IMR-90 (cell line): ENCODE results near the gene CACNA2D1. TPM values are rescaled to one million over a fixed set of nuclear protein-coding genes. Genes with fewer than 3 reads are reported as not detected.
A peak's percentile ranks its signal among the peaks of the same experiment; 100 is the strongest.

ENCODE experiments used
- ATAC-seq: fragments of 200-7000 bp; cut with Tn5 transposase; 2 replicates; pipeline ENCODE4 v1.9.1; 2020; ENCODE audit warnings: low read depth, mild to moderate bottlenecking, moderate library complexity
- BruUV-seq: library from RNA; stranded (reverse); fragments of 400-500 nt; replicated peaks from 2 replicates; lab custom pipeline; 2021; lab: Mats Ljungman, UMichigan
- CTCF ChIA-PET: fragments of 300-600 bp; formaldehyde crosslinking; extraction: SDS; loops from one replicate; lab custom pipeline; 2021; ENCODE audit warnings: antibody characterized with exemption; lab: Yijun Ruan, JAX
- POLR2A ChIA-PET: fragments of 300-600 bp; sonication (Branson Sonifier 250); formaldehyde crosslinking; loops from one replicate; lab custom pipeline; 2022; ENCODE audit warnings: antibody characterized with exemption; ENCODE audit not compliant: unreplicated experiment; lab: Charles Lee
- DNase-seq: peaks from one replicate; pipeline ENCODE4 v3.0.0; 2013
- H2AFZ ChIP-seq: replicated peaks from 2 replicates; pipeline ENCODE3; 2013; ENCODE audit warnings: low read length, mild to moderate bottlenecking; ENCODE audit not compliant: poor library complexity
- H2AK5ac ChIP-seq: 2 replicates; pipeline ENCODE4 v1.6.1; 2013; ENCODE audit warnings: low read depth, low read length, inconsistent platforms
- H2AK9ac ChIP-seq: replicated peaks from 2 replicates; pipeline ENCODE3; 2013; ENCODE audit warnings: mild to moderate bottlenecking, low read depth, low read length, moderate library complexity; ENCODE audit not compliant: poor library complexity
- H2BK120ac ChIP-seq: 2 replicates; pipeline ENCODE4 v1.6.1; 2013; ENCODE audit warnings: low read depth, low read length, inconsistent platforms
- H2BK15ac ChIP-seq: 3 replicates; pipeline ENCODE4 v1.6.1; 2013; ENCODE audit warnings: low read depth, low read length, inconsistent platforms
- H2BK20ac ChIP-seq: 2 replicates; pipeline ENCODE4 v1.6.1; 2013; ENCODE audit warnings: low read depth, mild to moderate bottlenecking, inconsistent platforms, low read length, moderate library complexity
- H2BK5ac ChIP-seq: 2 replicates; pipeline ENCODE4 v1.6.1; 2013; ENCODE audit warnings: mild to moderate bottlenecking, low read depth, low read length, inconsistent platforms; ENCODE audit not compliant: poor library complexity, severe bottlenecking
- H3K14ac ChIP-seq: replicated peaks from 2 replicates; pipeline ENCODE4 v1.6.1; 2013; ENCODE audit warnings: low read depth, low read length, inconsistent platforms
- H3K18ac ChIP-seq: 2 replicates; pipeline ENCODE4 v1.6.1; 2013; ENCODE audit warnings: low read depth, low read length, control low read depth
- H3K23ac ChIP-seq: 2 replicates; pipeline ENCODE4 v1.6.1; 2013; ENCODE audit warnings: low read depth, low read length, inconsistent platforms
- H3K27ac ChIP-seq: 2 replicates; pipeline ENCODE4 v1.5.1; 2013; ENCODE audit warnings: mild to moderate bottlenecking, control low read depth, low read length; ENCODE audit not compliant: insufficient read depth
- H3K27me3 ChIP-seq: 2 replicates; pipeline ENCODE4 v1.6.1; 2013; ENCODE audit warnings: low read length; ENCODE audit not compliant: control insufficient read depth, insufficient read depth
- H3K36me3 ChIP-seq: 2 replicates; pipeline ENCODE4 v1.6.1; 2013; ENCODE audit warnings: low read length, mixed read lengths; ENCODE audit not compliant: control insufficient read depth, insufficient read depth
- H3K4ac ChIP-seq: 2 replicates; pipeline ENCODE4 v1.6.1; 2013; ENCODE audit warnings: low read depth, low read length, inconsistent platforms
- H3K4me1 ChIP-seq: 2 replicates; pipeline ENCODE4 v1.6.1; 2013; ENCODE audit warnings: low read length, mixed read lengths; ENCODE audit not compliant: control insufficient read depth, insufficient read depth
- H3K4me2 ChIP-seq: 2 replicates; pipeline ENCODE4 v1.6.1; 2013; ENCODE audit warnings: low read depth, mild to moderate bottlenecking, control low read depth, low read length, moderate library complexity
- H3K4me3 ChIP-seq: 2 replicates; pipeline ENCODE4 v1.5.1; 2013; ENCODE audit warnings: low read depth, mild to moderate bottlenecking, control low read depth, low read length, moderate library complexity; ENCODE audit not compliant: insufficient read depth
- H3K56ac ChIP-seq: 2 replicates; pipeline ENCODE4 v1.6.1; 2013; ENCODE audit warnings: low read length, inconsistent platforms; ENCODE audit not compliant: insufficient read depth; ENCODE audit errors: extremely low read depth
- H3K79me1 ChIP-seq, 2 experiments: 2 replicates each; pipeline ENCODE4 v1.6.1; 2013; ENCODE audit warnings: low read length in 2 of 2, inconsistent platforms in 1 of 2, low read depth in 1 of 2
- H3K9ac ChIP-seq: 2 replicates; pipeline ENCODE4 v1.6.1; 2013; ENCODE audit warnings: low read depth, low read length, control low read depth
- H3K9me1 ChIP-seq: 2 replicates; pipeline ENCODE4 v1.6.1; 2013; ENCODE audit warnings: low read length, inconsistent platforms; ENCODE audit not compliant: insufficient read depth
- H3K9me3 ChIP-seq: 2 replicates; pipeline ENCODE4 v1.6.1; 2013; ENCODE audit warnings: low read length; ENCODE audit not compliant: control insufficient read depth, insufficient read depth
- H4K20me1 ChIP-seq: 2 replicates; pipeline ENCODE4 v1.6.1; 2013; ENCODE audit warnings: low read length, inconsistent platforms; ENCODE audit not compliant: insufficient read depth
- H4K5ac ChIP-seq: 2 replicates; pipeline ENCODE4 v1.6.1; 2013; ENCODE audit warnings: mild to moderate bottlenecking, low read depth, low read length, control low read depth
- H4K8ac ChIP-seq, 2 experiments: 2 replicates each; pipeline ENCODE4 v1.6.1; 2013; ENCODE audit warnings: low read depth in 2 of 2, low read length in 2 of 2, control low read depth in 1 of 2, inconsistent platforms in 1 of 2
- H4K91ac ChIP-seq: 2 replicates; pipeline ENCODE4 v1.6.1; 2013; ENCODE audit warnings: low read depth, low read length, inconsistent platforms; ENCODE audit not compliant: insufficient read depth
- BHLHE40 ChIP-seq: fragments of 150-350 bp; IDR thresholded peaks from 2 replicates; pipeline ENCODE4 v1.6.1; 2016; ENCODE audit warnings: mild to moderate bottlenecking, low read depth, low read length
- CEBPB ChIP-seq: IDR thresholded peaks from 2 replicates; pipeline ENCODE4 v1.6.1; 2012; ENCODE audit warnings: low read depth, low read length, improper control_type of control experiment
- CHD1 ChIP-seq: IDR thresholded peaks from 2 replicates; pipeline ENCODE4 v1.6.1; 2012; ENCODE audit warnings: low read depth, low read length, improper control_type of control experiment
- FOS ChIP-seq: fragments of 150-350 bp; IDR thresholded peaks from 2 replicates; pipeline ENCODE4 v1.6.1; 2016; ENCODE audit warnings: low read depth, low read length
- MAFK ChIP-seq: IDR thresholded peaks from 2 replicates; pipeline ENCODE4 v1.6.1; 2012; ENCODE audit warnings: low read depth, low read length, improper control_type of control experiment
- MAZ ChIP-seq: IDR thresholded peaks from 2 replicates; pipeline ENCODE4 v1.6.1; 2012; ENCODE audit warnings: low read depth, mild to moderate bottlenecking, low read length, improper control_type of control experiment, moderate library complexity, borderline replicate concordance
- MXI1 ChIP-seq: IDR thresholded peaks from 2 replicates; pipeline ENCODE4 v1.6.1; 2012; ENCODE audit warnings: low read depth, mild to moderate bottlenecking, low read length, moderate library complexity, borderline replicate concordance
- NFE2L2 ChIP-seq: fragments of 150-350 bp; IDR thresholded peaks from 2 replicates; pipeline ENCODE4 v1.6.1; 2016; ENCODE audit warnings: low read depth, mild to moderate bottlenecking, low read length
- POLR2A ChIP-seq: IDR thresholded peaks from 2 replicates; pipeline ENCODE4 v1.6.1; 2012; ENCODE audit warnings: mild to moderate bottlenecking, low read depth, low read length
- RAD21 ChIP-seq: IDR thresholded peaks from 2 replicates; pipeline ENCODE4 v1.6.1; 2012; ENCODE audit warnings: low read length, improper control_type of control experiment
- RCOR1 ChIP-seq: IDR thresholded peaks from 2 replicates; pipeline ENCODE4 v1.6.1; 2012; ENCODE audit warnings: mild to moderate bottlenecking, low read length, improper control_type of control experiment; ENCODE audit not compliant: insufficient replicate concordance
- RFX5 ChIP-seq: IDR thresholded peaks from 2 replicates; pipeline ENCODE4 v1.8.0; 2012; ENCODE audit warnings: low read depth, mild to moderate bottlenecking, low read length, moderate library complexity
- SMC3 ChIP-seq: fragments of 150-350 bp; IDR thresholded peaks from 2 replicates; pipeline ENCODE4 v1.6.1; 2016; ENCODE audit warnings: low read depth, mild to moderate bottlenecking, antibody characterized with exemption, low read length, moderate library complexity
- WGBS, 2 experiments: methylation state at CpG; one replicate each; pipeline versions ENCODE4 v1.1.5 to v1.1.7; 2013; ENCODE audit warnings: missing lambda C conversion rate in 2 of 2; ENCODE audit not compliant: insufficient read length in 1 of 2; ENCODE audit errors: extremely low coverage in 2 of 2; 5-methylcytosine and 5-hydroxymethylcytosine counted together
- dilution Hi-C: fragments of 300-500 bp; cut with HindIII; formaldehyde crosslinking; loops from one replicate; pipeline ENCODE4 v1.14.3; 2018; ENCODE audit warnings: low sequenced_read_pairs; ENCODE audit not compliant: unreplicated experiment
- in situ Hi-C: fragments of 300-500 bp; cut with MboI; formaldehyde crosslinking; loops from 3 replicates; pipeline ENCODE4 v1.14.3; 2019; ENCODE audit warnings: low sequenced_read_pairs, inconsistent platforms, mixed read lengths
- intact Hi-C: fragments of 100-400 bp; cut with micrococcal nuclease; formaldehyde crosslinking; loops from 2 replicates; pipeline ENCODE4 v1.10.0; 2022
- polyA plus RNA-seq, 3 experiments: library from polyadenylated mRNA; depleted of rRNA; stranded (reverse); fragments of >200 nt; gene quantifications; 2 replicates each; pipeline ENCODE4 v1.2.3, GENCODE V29; 2012; ENCODE audit warnings: low replicate concordance in 1 of 3
- total RNA-seq: library from RNA; depleted of rRNA; stranded (reverse); fragments of >200 nt; gene quantifications from 2 replicates; pipeline ENCODE4 v1.2.3, GENCODE V29; 2012
- TF ChIP-seq, protein P1 (sequence below): conservative IDR thresholded peaks from 2 replicates; pipeline ENCODE4 v1.5.1; 2012; ENCODE audit warnings: mild to moderate bottlenecking, low read depth, low read length, improper control_type of control experiment
- TF ChIP-seq, protein P2 (sequence below): fragments of 150-350 bp; IDR thresholded peaks from 2 replicates; pipeline ENCODE4 v1.6.1; 2016; ENCODE audit warnings: low read depth, mild to moderate bottlenecking, low read length, moderate library complexity, borderline replicate concordance
- TF ChIP-seq, protein P3 (sequence below): fragments of 150-350 bp; IDR thresholded peaks from 2 replicates; pipeline ENCODE4 v1.6.1; 2017; ENCODE audit warnings: mild to moderate bottlenecking, antibody characterized with exemption, low read length, low read depth

The CACNA2D1 gene
- total and polyA plus RNA-seq, 2 of the 4 experiments (the other 2 are of a cell fraction), result 5.8 to 21.9 TPM

DNA sequence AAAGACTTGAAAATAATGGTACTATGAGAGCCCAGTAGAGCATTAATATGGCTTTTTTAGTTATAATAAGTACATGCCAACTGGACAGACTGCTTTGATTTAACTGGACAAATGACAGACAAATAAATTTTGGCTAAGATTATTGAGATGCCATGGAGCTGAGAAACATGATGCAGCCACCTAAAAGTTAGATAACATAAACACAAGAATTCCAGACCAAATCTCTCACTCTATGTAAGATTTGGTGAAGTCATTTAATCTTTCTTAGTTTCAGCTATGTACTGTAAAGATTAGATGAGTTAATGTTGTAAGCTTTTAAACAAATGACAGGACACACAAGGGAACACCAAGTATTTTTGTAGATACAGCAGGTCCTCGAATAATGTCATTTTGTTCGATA, 118.2 kb downstream of the CACNA2D1 start:
- Histone ChIP-seq H2BK120ac (peak overlapping the region; percentile 89), H4K5ac (no peak overlapping the region), H2BK20ac (peak overlapping the region; percentile 85; the same call in 1 of the 2 replicates), H4K20me1 (no peaks in the 10 kb centered on the region), H3K4ac (no peak overlapping the region; the same call in 1 of the 2 replicates), H3K9me3 (no peaks in the 10 kb centered on the region), H3K9me1 (peaks cover 9% of the 10 kb centered on the region), H3K23ac (no peak overlapping the region; the same call in 1 of the 2 replicates), H4K8ac (0 out of 4 replicates have a peak overlapping the region, but pooled peaks of 1 of the 2 experiments have one; percentile 35), H3K27ac (peak overlapping the region; percentile 39; the same call in 1 of the 2 replicates), H2AK9ac (no peak overlapping the region), H3K36me3 (no peaks in the 10 kb centered on the region), H2AFZ (no peak overlapping the region), H3K4me2 (peak overlapping the region; percentile 23), H3K9ac (no peak overlapping the region), H2BK5ac (peak overlapping the region; percentile 64), H3K18ac (no peak overlapping the region), H3K79me1 (peaks cover 6 to 30% of the 10 kb centered on the region in 2 experiments; a peak in 3 of 4 replicates), H2BK15ac (peak overlapping the region; percentile 46; the same call in 1 of the 3 replicates), H3K56ac (peak overlapping the region; percentile 38; the same call in 1 of the 2 replicates), H3K4me3 (no peak overlapping the region), H4K91ac (peak overlapping the region; percentile 87; the same call in 1 of the 2 replicates), H3K27me3 (no peaks in the 10 kb centered on the region), H2AK5ac (no peak overlapping the region), H3K4me1 (peaks cover 7% of the 10 kb centered on the region), H3K14ac (no peak overlapping the region)
- DNase-seq, result peak; percentile 68
- WGBS, 2 experiments, result 100% methylated on average over 1 of the region's 2 CpGs; no CpG with 5 or more reads in 1 of the 2 experiments
- TF ChIP-seq MXI1 (no peak), RCOR1 (no peak), BHLHE40 (no peak), MAZ (no peak), NFE2L2 (no peak), MAFK (no peak), SMC3 (no peak), POLR2A (no peak), CHD1 (no peak), CEBPB (no peak), RAD21 (no peak), FOS (no peak), RFX5 (no peak)
- TF ChIP-seq, protein P1, sequence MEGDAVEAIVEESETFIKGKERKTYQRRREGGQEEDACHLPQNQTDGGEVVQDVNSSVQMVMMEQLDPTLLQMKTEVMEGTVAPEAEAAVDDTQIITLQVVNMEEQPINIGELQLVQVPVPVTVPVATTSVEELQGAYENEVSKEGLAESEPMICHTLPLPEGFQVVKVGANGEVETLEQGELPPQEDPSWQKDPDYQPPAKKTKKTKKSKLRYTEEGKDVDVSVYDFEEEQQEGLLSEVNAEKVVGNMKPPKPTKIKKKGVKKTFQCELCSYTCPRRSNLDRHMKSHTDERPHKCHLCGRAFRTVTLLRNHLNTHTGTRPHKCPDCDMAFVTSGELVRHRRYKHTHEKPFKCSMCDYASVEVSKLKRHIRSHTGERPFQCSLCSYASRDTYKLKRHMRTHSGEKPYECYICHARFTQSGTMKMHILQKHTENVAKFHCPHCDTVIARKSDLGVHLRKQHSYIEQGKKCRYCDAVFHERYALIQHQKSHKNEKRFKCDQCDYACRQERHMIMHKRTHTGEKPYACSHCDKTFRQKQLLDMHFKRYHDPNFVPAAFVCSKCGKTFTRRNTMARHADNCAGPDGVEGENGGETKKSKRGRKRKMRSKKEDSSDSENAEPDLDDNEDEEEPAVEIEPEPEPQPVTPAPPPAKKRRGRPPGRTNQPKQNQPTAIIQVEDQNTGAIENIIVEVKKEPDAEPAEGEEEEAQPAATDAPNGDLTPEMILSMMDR, result no peak
- TF ChIP-seq, protein P2, sequence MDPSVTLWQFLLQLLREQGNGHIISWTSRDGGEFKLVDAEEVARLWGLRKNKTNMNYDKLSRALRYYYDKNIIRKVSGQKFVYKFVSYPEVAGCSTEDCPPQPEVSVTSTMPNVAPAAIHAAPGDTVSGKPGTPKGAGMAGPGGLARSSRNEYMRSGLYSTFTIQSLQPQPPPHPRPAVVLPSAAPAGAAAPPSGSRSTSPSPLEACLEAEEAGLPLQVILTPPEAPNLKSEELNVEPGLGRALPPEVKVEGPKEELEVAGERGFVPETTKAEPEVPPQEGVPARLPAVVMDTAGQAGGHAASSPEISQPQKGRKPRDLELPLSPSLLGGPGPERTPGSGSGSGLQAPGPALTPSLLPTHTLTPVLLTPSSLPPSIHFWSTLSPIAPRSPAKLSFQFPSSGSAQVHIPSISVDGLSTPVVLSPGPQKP, result no peak
- TF ChIP-seq, protein P3, sequence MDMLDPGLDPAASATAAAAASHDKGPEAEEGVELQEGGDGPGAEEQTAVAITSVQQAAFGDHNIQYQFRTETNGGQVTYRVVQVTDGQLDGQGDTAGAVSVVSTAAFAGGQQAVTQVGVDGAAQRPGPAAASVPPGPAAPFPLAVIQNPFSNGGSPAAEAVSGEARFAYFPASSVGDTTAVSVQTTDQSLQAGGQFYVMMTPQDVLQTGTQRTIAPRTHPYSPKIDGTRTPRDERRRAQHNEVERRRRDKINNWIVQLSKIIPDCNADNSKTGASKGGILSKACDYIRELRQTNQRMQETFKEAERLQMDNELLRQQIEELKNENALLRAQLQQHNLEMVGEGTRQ, result no peak
- peak; percentile 82 for ATAC-seq
- ChIA-PET CTCF (interaction anchor here (0.5 kb wide), 1 partner anchor 314 kb away, joined by 3 read pairs; no protein-coding TSS in a partner anchor), POLR2A (no interaction called here)
- in situ Hi-C loops, result no loop called here
- BruUV-seq, result no TSS peak
- intact Hi-C loops, result no loop called here
- dilution Hi-C loops, result no loop called here
